GM21825 (cell line): ENCODE data around the gene NFATC1.

Source experiments
- ATAC-seq: cut with Tn5 transposase; IDR thresholded peaks from one replicate; pipeline ENCODE4 v1.9.1; 2021; ENCODE audit warnings: mild to moderate bottlenecking, moderate library complexity; ENCODE audit not compliant: unreplicated experiment

The NFATC1 gene

GRCh38 chr18:79452991-79453645, 57.4 kb downstream of the NFATC1 start:
- ATAC-seq, result no peak

GRCh38 chr18:79453816-79454735, 58.3 kb downstream of the NFATC1 start:
- ATAC-seq, result no peak

- ATAC-seq, result no peak
Measured at GRCh38 chr18:79455261-79455660, 59.5 kb downstream of the NFATC1 start.

GRCh38 chr18:79456105-79456980, 60.6 kb downstream of the NFATC1 start:
- no peak for ATAC-seq

- ATAC-seq, result no peak
Measured at GRCh38 chr18:79457239-79457638, 61.5 kb downstream of the NFATC1 start.

GRCh38 chr18:79457652-79458051, 61.9 kb downstream of the NFATC1 start:
- no peak for ATAC-seq

- ATAC-seq, result no peak
Measured at GRCh38 chr18:79458131-79458838, 62.6 kb downstream of the NFATC1 start.

- ATAC-seq, result no peak
Measured at GRCh38 chr18:79458917-79459803, 63.4 kb downstream of the NFATC1 start.

- no peak for ATAC-seq
Measured at GRCh38 chr18:79459946-79460480, 64.3 kb downstream of the NFATC1 start.

GRCh38 chr18:79460481-79461300, 65.0 kb downstream of the NFATC1 start:
- ATAC-seq, result peak; percentile 72

GRCh38 chr18:79461627-79462026, 65.9 kb downstream of the NFATC1 start:
- no peak for ATAC-seq

GRCh38 chr18:79463424-79463960, 67.8 kb downstream of the NFATC1 start:
- ATAC-seq, result no peak

- ATAC-seq, result peak; percentile 56
Measured at GRCh38 chr18:79465392-79465991, 69.8 kb downstream of the NFATC1 start.

- ATAC-seq, result peak; percentile 50
Measured at GRCh38 chr18:79466591-79466990, 70.9 kb downstream of the NFATC1 start.

- ATAC-seq, result no peak
Measured at GRCh38 chr18:79467126-79467525, 71.4 kb downstream of the NFATC1 start.

- ATAC-seq, result no peak
Measured at GRCh38 chr18:79468119-79468789, 72.5 kb downstream of the NFATC1 start.

- ATAC-seq, result no peak
Measured at GRCh38 chr18:79469309-79469708, 73.6 kb downstream of the NFATC1 start.
